Aorta (tissue), 5 donors: ENCODE measurements around the gene IFITM5. TPM values are rescaled to one million over a fixed set of nuclear protein-coding genes. Genes with fewer than 3 reads are reported as not detected.

Source experiments
- ATAC-seq: fragments of 200-7000 bp; cut with Tn5 transposase; one replicate; pipeline ENCODE4 v1.9.1; 2022; ENCODE audit warnings: moderate library complexity; ENCODE audit not compliant: low FRiP score
- DNase-seq, 2 donors: peaks; one replicate each; pipeline ENCODE4 v3.0.0-alpha.2; 2020
- H3K27ac ChIP-seq, 2 donors: one replicate each; pipeline ENCODE4 v1.5.1; 2013; ENCODE audit warnings: low read length in 2 of 2, mild to moderate bottlenecking in 2 of 2, moderate library complexity in 2 of 2, control low read depth in 1 of 2, inconsistent platforms in 1 of 2, low read depth in 1 of 2
- H3K27me3 ChIP-seq, 2 donors: one replicate each; pipeline ENCODE4 v1.6.1; 2013; ENCODE audit warnings: control low read depth in 1 of 2, low read length in 1 of 2, mild to moderate bottlenecking in 1 of 2, moderate library complexity in 1 of 2; ENCODE audit not compliant: insufficient read depth in 2 of 2, control insufficient read depth in 1 of 2
- H3K36me3 ChIP-seq, 2 donors: one replicate each; pipeline ENCODE4 v1.6.1; 2013; ENCODE audit warnings: control low read depth in 1 of 2, low read length in 1 of 2, mild to moderate bottlenecking in 1 of 2; ENCODE audit not compliant: insufficient read depth in 2 of 2, control insufficient read depth in 1 of 2
- H3K4me1 ChIP-seq, 2 donors: one replicate each; pipeline ENCODE4 v1.6.1; 2013; ENCODE audit warnings: low read length in 2 of 2, control low read depth in 1 of 2, mild to moderate bottlenecking in 1 of 2, moderate library complexity in 1 of 2; ENCODE audit not compliant: insufficient read depth in 2 of 2, control insufficient read depth in 1 of 2
- H3K4me3 ChIP-seq, 2 donors: one replicate each; pipeline ENCODE4 v1.5.1; 2013; ENCODE audit warnings: low read length in 2 of 2, control low read depth in 1 of 2, mild to moderate bottlenecking in 1 of 2
- H3K9me3 ChIP-seq: one replicate; pipeline ENCODE4 v1.6.1; 2013; ENCODE audit warnings: mild to moderate bottlenecking, low read length; ENCODE audit not compliant: control insufficient read depth
- WGBS, 2 donors: extraction: QIAGEN DNeasy Blood & Tissue Kit; methylation state at CpG; one replicate each; pipeline ENCODE4 v1.1.7; 2013; 5-methylcytosine and 5-hydroxymethylcytosine counted together
- intact Hi-C, 2 donors: fragments of 100-400 bp; cut with DNase I; formaldehyde crosslinking; loops; one replicate each; pipeline versions ENCODE4 v1.14.2 to v1.15.0; 2022
- polyA plus RNA-seq, 2 donors: library from polyadenylated mRNA; stranded (reverse); fragments of 200-250 nt; gene quantifications; one replicate each; pipeline ENCODE4 v1.2.3, GENCODE V29; 2013
- total RNA-seq, 2 donors: library from RNA; stranded (reverse); fragmentation: NEBNext Ultra II Directional; extraction: Animal tissue kit (Norgen Biotek cat#: 25700); gene quantifications; one replicate each; pipeline ENCODE4 v1.2.1, GENCODE V29; 2021
- donor health status: healthy with polysubstance abuse.
- donor health status: Bipolar disorder and iron deficiency.
- donor health status: DM: no; HTN: no; CAD: no.
- donor health status: DM: no; HTN: no; CAD: no.
- donor health status: DM: yes; HTN: yes; CAD: no.

The IFITM5 gene
- total and polyA plus RNA-seq, 4 donors: not detected

DNA sequence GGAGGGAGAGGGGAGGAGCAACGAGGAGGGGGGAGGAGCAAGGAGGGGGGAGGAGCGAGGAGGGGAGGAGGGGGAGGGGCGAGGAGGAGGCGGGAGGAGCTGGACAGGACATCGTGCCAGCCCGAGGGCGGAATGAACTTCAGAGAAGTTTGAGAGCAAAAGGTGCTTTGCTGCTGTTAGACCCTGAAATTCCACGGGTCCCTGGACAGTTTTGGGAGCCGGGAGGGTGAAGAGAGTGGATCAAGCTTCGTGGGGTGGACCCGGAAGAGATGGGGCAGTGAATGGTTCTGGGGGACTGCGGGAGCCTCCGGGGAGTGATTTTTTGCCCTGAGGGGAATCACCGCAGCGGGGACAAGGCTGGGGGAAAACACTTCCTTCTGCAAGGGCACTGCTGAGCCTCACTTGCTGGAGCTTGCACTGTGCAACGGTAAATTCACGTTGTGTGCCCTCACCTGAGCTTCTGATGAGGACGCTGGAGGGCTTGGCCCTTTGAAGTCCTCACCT, 31.8 kb downstream of the IFITM5 start:
- WGBS, 2 donors: 54 to 72% methylated on average over 17 to 18 of the region's 18 CpGs
- Histone ChIP-seq H3K4me3 (no peak overlapping the region), H3K27ac (no peak overlapping the region)

DNA sequence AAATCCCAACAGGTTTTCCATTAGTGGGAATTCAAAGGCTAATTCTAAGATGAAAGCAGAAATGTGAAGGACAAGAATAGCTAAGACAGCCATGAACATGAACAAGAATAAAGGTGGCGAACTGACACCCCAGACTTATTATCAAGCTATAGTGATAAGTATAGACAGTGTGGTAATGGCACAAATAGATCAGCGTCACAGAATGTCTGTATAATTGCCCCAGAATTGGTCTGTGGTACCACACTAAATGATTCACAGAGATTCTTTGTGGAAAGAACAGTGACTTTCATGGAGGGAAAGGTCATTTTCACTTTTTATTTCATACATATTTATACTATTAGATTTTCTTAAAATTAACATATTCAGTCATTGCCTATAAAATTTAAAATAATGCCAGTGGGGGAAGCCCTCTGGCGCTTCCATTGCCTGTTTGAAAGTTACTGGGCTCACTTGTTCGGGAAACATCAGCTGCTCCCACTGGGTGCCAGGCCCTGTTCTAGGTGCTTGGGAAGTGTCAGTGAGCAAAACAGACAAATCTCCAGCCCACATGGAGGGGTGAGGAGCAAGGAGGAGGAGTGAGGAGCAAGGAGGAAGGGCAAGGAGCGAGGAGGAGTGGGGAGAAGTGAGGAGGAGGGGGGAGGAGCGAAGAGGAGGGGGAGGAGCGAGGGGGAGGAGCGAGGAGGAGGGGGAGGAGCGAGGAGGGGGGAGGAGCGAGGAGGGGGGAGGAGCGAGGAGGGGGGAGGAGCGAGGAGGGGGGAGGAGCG, 32.5 kb downstream of the IFITM5 start:
- ATAC-seq: no peak

More for the DNA sequence above, 31.8 kb downstream of the IFITM5 start:
- ATAC-seq: peak; percentile 27
- no peaks in the 10 kb centered on the region for H3K27me3 ChIP-seq
- intact Hi-C loops: no loop called here
- H3K36me3 ChIP-seq: no peaks in the 10 kb centered on the region
- DNase-seq: peak in 1 of 2 donors; percentile 84
- no peaks in the 10 kb centered on the region for H3K9me3 ChIP-seq
- no peaks in the 10 kb centered on the region for H3K4me1 ChIP-seq

DNA sequence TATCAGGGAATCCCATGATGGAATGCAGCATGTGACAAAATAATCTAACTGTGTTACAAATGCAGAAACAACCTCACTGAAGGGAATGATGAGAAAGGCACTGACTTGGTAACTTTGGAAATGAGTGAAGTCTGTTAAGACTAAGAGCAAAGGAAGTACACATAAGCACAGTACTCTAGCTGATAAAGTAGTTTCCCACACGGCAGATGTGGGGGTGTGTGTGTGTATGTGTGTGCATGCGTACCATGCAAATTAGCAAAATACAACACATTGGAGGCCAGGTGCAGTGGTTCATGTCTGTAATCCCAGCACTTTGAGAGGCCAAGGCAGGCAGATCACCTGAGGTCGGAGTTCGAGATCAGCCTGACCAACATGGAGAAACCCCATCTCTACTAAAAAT, 37.7 kb downstream of the IFITM5 start:
- 87% methylated on average over 4 of the region's 4 CpGs for WGBS, 2 donors
- intact Hi-C loops: no loop called here
- no peak for DNase-seq

More for the DNA sequence above, 32.5 kb downstream of the IFITM5 start:
- DNase-seq: peak in 1 of 2 donors; percentile 62
- H3K27ac ChIP-seq: no peak overlapping the region
- intact Hi-C loops: no loop called here
- H3K27me3 ChIP-seq: no peaks in the 10 kb centered on the region
- H3K36me3 ChIP-seq: no peaks in the 10 kb centered on the region
- 88 to 91% methylated on average over 4 to 5 of the region's 13 CpGs for WGBS, 2 donors
- no peak overlapping the region for H3K4me3 ChIP-seq
- H3K4me1 ChIP-seq: no peaks in the 10 kb centered on the region
- no peaks in the 10 kb centered on the region for H3K9me3 ChIP-seq

DNA sequence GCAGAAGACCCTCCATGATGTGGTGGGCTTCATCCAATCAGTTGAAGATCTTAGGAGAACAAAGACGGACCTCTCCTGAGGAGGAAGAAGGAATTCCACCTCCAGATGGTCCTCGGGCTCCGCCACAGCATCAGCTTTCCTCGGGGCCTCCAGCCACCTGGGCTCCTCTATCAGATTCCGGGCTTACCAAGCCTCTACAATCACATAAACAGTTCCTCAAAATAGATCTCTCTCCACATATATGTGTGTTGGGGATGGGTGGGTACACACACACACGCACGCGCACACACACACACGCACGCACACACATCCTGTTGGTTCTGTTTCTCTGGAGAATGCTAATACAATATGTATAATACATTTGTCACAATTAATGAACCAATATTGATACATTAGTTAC, 39.9 kb downstream of the IFITM5 start:
- no peak for ATAC-seq
- Histone ChIP-seq H3K27me3 (no peaks in the 10 kb centered on the region), H3K4me1 (no peaks in the 10 kb centered on the region), H3K36me3 (no peaks in the 10 kb centered on the region), H3K4me3 (no peak overlapping the region), H3K9me3 (peaks cover 3% of the 10 kb centered on the region), H3K27ac (no peak overlapping the region)
- WGBS, 2 donors: 78 to 81% methylated on average over 10 of the region's 10 CpGs
- intact Hi-C loops: no loop called here
- no peak for DNase-seq

More for the DNA sequence above, 37.7 kb downstream of the IFITM5 start:
- Histone ChIP-seq H3K4me1 (no peaks in the 10 kb centered on the region), H3K36me3 (no peaks in the 10 kb centered on the region), H3K27me3 (no peaks in the 10 kb centered on the region), H3K27ac (no peak overlapping the region), H3K9me3 (peaks cover 3% of the 10 kb centered on the region), H3K4me3 (no peak overlapping the region)
- no peak for ATAC-seq

DNA sequence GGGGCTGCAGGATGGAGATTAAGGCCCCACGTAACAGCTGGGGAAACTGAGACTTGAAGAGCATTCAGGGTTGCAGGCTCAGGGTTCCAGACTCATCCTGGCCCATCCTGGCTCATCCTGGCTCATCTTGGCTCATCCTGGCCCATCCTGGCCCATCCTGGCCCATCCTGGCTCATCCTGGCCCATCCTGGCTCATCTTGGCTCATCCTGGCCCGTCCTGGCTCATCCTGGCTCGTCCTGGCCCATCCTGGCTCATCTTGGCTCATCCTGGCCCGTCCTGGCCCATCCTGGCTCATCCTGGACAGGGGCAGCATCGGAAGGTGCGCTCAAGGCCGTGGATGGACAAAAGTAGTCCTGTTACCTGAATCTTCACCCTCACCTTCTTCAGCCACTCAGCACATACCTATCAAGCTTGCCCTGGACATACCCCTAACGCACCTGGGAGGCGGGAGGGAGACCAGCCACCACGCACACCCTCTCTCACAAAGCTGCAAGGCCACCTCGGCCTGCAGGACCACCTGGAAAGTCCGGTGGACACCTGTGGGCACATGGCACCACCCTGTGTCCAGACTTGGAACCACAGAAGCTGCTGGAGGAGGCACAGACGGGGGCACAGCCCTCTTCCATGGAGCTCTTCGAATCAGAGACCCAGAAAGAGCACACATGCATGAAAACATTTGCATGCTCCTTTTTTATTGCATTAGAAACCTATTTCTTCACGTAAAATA, 41.4 kb downstream of the IFITM5 start:
- peaks cover 3% of the 10 kb centered on the region for H3K9me3 ChIP-seq
- intact Hi-C loops: no loop called here
- H3K27ac ChIP-seq: no peak overlapping the region
- peaks cover 0 to under 1% of the 10 kb centered on the region in 2 donors for H3K36me3 ChIP-seq
- no peak overlapping the region for H3K4me3 ChIP-seq
- no peaks in the 10 kb centered on the region for H3K27me3 ChIP-seq
- no peaks in the 10 kb centered on the region for H3K4me1 ChIP-seq
- no peak for ATAC-seq
- WGBS, 2 donors: 75 to 83% methylated on average over 15 of the region's 15 CpGs
- DNase-seq: no peak

DNA sequence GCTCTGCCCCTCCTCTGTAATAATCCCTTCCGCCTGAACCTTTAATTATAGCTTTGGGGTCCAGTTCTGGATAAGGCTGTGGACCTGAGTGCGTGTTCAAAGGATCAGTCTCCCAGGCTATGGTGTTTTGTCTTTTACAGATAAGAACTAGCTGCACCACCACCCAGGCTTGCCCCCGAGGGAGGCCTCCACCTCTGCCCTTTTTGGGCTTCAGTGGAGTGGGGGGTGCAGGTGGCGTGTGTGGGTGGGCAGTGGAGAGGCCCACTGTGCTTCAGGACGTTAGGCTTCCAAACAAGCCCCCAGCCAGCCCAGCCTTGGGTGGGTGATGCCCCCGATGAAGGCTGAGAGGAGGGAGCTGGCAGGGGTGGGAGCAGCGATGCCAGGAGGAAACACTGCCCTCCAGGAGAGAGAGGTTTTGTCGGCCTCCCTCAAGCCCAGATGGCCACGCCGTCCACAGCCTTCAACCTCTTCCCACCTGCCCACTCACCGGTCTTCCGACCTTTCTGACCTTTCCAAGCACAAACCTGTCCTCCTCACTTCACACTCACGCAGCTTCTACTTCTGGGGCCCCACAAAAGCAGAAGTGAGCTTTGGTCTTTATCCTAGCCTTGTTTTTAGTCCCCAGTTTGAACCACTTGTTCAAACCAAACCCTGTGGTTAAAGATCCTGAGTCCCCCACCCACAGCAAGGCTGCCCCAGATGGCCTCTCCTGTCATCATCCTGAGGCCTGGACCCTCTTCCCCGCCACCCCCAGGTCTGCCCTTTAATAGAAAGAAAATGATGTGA, 42.2 kb downstream of the IFITM5 start:
- 81 to 82% methylated on average over 11 to 14 of the region's 14 CpGs for WGBS, 2 donors
- intact Hi-C loops: no loop called here
- Histone ChIP-seq H3K4me1 (no peaks in the 10 kb centered on the region), H3K27ac (no peak overlapping the region), H3K9me3 (peaks cover 3% of the 10 kb centered on the region), H3K36me3 (peaks cover 0 to 4% of the 10 kb centered on the region in 2 donors), H3K27me3 (no peaks in the 10 kb centered on the region), H3K4me3 (no peak overlapping the region)
- ATAC-seq (no peak), DNase-seq (no peak)

DNA sequence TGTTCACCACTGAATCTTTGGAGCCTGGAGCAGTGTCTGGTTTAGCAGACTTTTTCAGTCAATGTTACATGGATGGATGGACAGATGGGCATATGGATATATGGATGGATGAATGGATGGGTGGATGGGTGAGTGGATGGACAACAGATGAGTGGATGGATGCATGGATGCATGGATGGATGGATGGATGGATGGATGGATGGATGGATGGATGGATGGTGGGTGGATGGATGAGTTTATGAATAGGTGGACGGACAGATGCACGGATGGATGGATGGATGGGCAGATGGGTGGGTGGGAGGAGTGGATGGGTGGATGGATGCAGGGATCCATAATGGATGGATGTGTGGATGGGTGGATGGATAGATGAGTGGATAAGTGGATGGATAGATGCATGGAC, 43.5 kb downstream of the IFITM5 start:
- Histone ChIP-seq H3K27ac (no peak overlapping the region), H3K9me3 (no peaks in the 10 kb centered on the region), H3K27me3 (no peaks in the 10 kb centered on the region), H3K4me1 (no peaks in the 10 kb centered on the region), H3K4me3 (no peak overlapping the region), H3K36me3 (peaks cover 1 to 4% of the 10 kb centered on the region in 2 donors)
- intact Hi-C loops: no loop called here
- 89 to 96% methylated on average over 2 of the region's 2 CpGs for WGBS, 2 donors
- no peak for DNase-seq
- no peak for ATAC-seq

DNA sequence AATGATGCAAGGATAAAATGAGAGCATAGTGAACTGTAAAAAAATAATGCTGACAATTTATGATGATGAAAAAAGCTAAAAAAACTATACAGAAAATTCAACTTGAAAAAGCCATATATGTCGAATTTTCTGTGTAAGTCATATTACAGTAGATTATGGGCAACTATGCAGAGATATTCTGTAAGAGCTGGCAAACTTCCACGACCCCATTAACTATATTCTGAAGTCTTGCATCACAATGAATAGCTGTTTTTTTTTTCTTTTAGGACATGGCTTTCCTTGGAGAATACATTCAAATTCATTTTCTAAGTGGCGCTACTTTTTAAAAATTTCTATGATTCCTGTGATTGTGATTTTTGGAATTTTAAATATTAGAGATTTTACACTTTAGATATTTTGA, 44.1 kb downstream of the IFITM5 start:
- Histone ChIP-seq H3K9me3 (no peaks in the 10 kb centered on the region), H3K4me3 (no peak overlapping the region), H3K27me3 (no peaks in the 10 kb centered on the region), H3K4me1 (no peaks in the 10 kb centered on the region), H3K36me3 (peaks cover 3 to 4% of the 10 kb centered on the region in 2 donors), H3K27ac (no peak overlapping the region)
- DNase-seq (no peak), ATAC-seq (no peak)
- WGBS, 2 donors: 47 to 50% methylated on average over 3 of the region's 3 CpGs
- intact Hi-C loops: no loop called here
